Stomach (tissue), 4 donors: ENCODE data around the gene UBE2D4.

Experiments used
- EP300 ChIP-seq: sonication (generic); formaldehyde crosslinking; IDR thresholded peaks from one replicate; pipeline ENCODE4 v1.6.1; 2017; ENCODE audit warnings: antibody characterized with exemption
- TF ChIP-seq, protein P1 (sequence below), 7 experiments: fragments of 450-650 bp in 4 of 7; fragments of 200-600 bp in 3 of 7; sonication (generic) in 3 of 7; IDR thresholded peaks; one replicate each; pipeline ENCODE4 v1.5.1; 2016 to 2019; ENCODE audit warnings: antibody characterized with exemption in 7 of 7, control low read depth in 2 of 7, mild to moderate bottlenecking in 1 of 7

- TF ChIP-seq, protein P1, sequence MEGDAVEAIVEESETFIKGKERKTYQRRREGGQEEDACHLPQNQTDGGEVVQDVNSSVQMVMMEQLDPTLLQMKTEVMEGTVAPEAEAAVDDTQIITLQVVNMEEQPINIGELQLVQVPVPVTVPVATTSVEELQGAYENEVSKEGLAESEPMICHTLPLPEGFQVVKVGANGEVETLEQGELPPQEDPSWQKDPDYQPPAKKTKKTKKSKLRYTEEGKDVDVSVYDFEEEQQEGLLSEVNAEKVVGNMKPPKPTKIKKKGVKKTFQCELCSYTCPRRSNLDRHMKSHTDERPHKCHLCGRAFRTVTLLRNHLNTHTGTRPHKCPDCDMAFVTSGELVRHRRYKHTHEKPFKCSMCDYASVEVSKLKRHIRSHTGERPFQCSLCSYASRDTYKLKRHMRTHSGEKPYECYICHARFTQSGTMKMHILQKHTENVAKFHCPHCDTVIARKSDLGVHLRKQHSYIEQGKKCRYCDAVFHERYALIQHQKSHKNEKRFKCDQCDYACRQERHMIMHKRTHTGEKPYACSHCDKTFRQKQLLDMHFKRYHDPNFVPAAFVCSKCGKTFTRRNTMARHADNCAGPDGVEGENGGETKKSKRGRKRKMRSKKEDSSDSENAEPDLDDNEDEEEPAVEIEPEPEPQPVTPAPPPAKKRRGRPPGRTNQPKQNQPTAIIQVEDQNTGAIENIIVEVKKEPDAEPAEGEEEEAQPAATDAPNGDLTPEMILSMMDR (IDR thresholded peaks at IDR 0.05): peak in 1 of 7 experiments; percentile 19
- TF ChIP-seq EP300: no peak
Measured at GRCh38 chr7:43926798-43927123, 525 bp downstream of the UBE2D4 start.
